ENCODE data around the gene TAF7. TPM values are rescaled to one million over a fixed set of nuclear protein-coding genes. Genes with fewer than 3 reads are reported as not detected.

TAF7 gene
- total RNA-seq, 4 donors from 2014 or later: 47.3 to 70.3 (median 62.7) TPM

DNA sequence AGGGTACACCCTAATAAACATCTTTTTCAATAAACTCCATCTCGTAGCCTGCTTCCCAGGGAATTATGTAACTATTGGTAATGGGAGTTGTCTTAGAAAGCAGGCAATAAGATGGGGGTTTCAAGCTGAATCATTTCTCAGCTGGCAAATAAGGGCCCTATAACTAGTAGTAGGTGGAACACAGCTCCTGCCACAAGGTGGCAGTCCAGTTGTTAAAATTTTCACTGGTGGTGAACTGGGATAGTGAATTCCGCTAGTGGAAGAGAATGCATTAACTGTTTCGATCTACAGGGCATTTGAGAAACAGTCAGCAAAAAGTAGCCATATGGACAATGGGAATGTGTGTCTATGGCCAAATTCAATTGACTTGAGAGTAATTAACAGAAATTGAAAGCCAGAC, 47.7 kb downstream of the TAF7 start:
- WGBS: 51% methylated on average over 3 of the region's 3 CpGs
- Histone ChIP-seq H3K36me3 (peaks cover 4% of the 10 kb centered on the region), H3K27ac (no peak overlapping the region), H3K27me3 (no peaks in the 10 kb centered on the region), H3K4me1 (no peaks in the 10 kb centered on the region), H3K4me3 (no peak overlapping the region), H3K9me3 (peaks cover 75% of the 10 kb centered on the region)
- TF ChIP-seq CTCF (IDR thresholded peaks at IDR 0.05): no peak
- TF ChIP-seq EP300 (IDR thresholded peaks at IDR 0.05): no peak
- no peak for TF ChIP-seq POLR2AphosphoS5 (IDR thresholded peaks at IDR 0.05)
- no peak for TF ChIP-seq POLR2A (IDR thresholded peaks at IDR 0.05)
- DNase-seq (ENCODE audit: low spot score in 2 of 2): no peak

DNA sequence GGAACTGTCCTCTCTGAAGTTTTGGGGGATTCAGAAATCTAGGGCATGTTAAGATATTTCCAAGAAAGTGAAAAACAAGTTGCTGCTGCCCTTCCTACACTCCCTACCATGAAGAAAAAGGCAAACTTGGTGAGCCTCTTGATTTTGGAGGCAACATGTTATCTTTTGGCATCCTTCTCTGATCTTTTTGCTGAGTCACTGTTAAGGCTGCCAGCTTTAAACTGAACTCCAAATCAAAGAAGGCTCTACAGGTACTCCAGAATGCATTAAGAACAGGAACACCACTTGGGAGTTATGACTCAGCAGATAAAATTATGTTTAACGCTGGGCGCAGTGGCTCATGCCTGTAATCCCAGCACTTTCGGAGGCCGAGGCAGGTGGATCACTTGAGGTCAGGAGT, 51.4 kb downstream of the TAF7 start:
- Histone ChIP-seq H3K27me3 (no peaks in the 10 kb centered on the region), H3K9me3 (peaks cover 90% of the 10 kb centered on the region), H3K36me3 (peaks cover 4% of the 10 kb centered on the region), H3K4me1 (no peaks in the 10 kb centered on the region), H3K4me3 (no peak overlapping the region), H3K27ac (no peak overlapping the region)
- 92% methylated on average over 4 of the region's 4 CpGs for WGBS
- TF ChIP-seq EP300 (IDR thresholded peaks at IDR 0.05): no peak
- TF ChIP-seq POLR2AphosphoS5 (IDR thresholded peaks at IDR 0.05): no peak
- no peak for DNase-seq (ENCODE audit: low spot score in 2 of 2)

Other genes with a start within 250 kb of the TAF7 start
- gene PCDHB2, start 226.2 kb downstream of the TAF7 start, total RNA-seq: 1 to 10 TPM; 2.2 to 5.4 (median 4.2) TPM
- 1 to 10 TPM; 1.1 to 2.5 (median 2.0) TPM for gene PCDHB3, start 220.3 kb downstream of the TAF7 start, total RNA-seq
- gene PCDHB4, start 199.0 kb downstream of the TAF7 start, total RNA-seq: 1 to 10 TPM; 1.8 to 5.6 (median 2.0) TPM
- gene PCDHB5, start 185.6 kb downstream of the TAF7 start, total RNA-seq: 1 to 10 TPM in 2 of 4 donors, under 1 TPM in 2; 0.72 to 6.2 (median 1.9) TPM
- gene PCDHB6, start 170.7 kb downstream of the TAF7 start, total RNA-seq: 1 to 10 TPM in 2 of 4 donors, under 1 TPM in 1, not detected in 1; 0.76 to 2.2 (median 1.7) TPM
- 1 to 10 TPM in 1 of 4 donors, under 1 TPM in 3; 0.49 to 1.2 (median 0.78) TPM for gene PCDHB7, start 148.1 kb downstream of the TAF7 start, total RNA-seq
- under 1 TPM in 3 of 4 donors, not detected in 1; 0.62 to 0.93 (median 0.68) TPM for gene PCDHB8, start 143.0 kb downstream of the TAF7 start, total RNA-seq
- gene PCDHB16, start 138.4 kb downstream of the TAF7 start, total RNA-seq: 1 to 10 TPM; 2.9 to 4.8 (median 3.2) TPM
- 1 to 10 TPM; 1.1 to 3.2 (median 2.5) TPM for gene PCDHB9, start 133.6 kb downstream of the TAF7 start, total RNA-seq
- 1 to 10 TPM in 3 of 4 donors, under 1 TPM in 1; 0.60 to 1.4 (median 1.2) TPM for gene PCDHB10, start 128.4 kb downstream of the TAF7 start, total RNA-seq
- 1 to 10 TPM in 3 of 4 donors, under 1 TPM in 1; 0.98 to 2.8 (median 1.2) TPM for gene PCDHB11, start 121.2 kb downstream of the TAF7 start, total RNA-seq
- 1 to 10 TPM in 1 of 4 donors, under 1 TPM in 3; 0.83 to 2.2 (median 0.95) TPM for gene PCDHB12, start 112.1 kb downstream of the TAF7 start, total RNA-seq
- gene PCDHB13, start 106.9 kb downstream of the TAF7 start, total RNA-seq: 1 to 10 TPM; 5.9 to 10.0 (median 6.2) TPM
- 1 to 10 TPM; 2.5 to 6.5 (median 6.0) TPM for gene PCDHB14, start 97.4 kb downstream of the TAF7 start, total RNA-seq
- 1 to 10 TPM in 3 of 4 donors, under 1 TPM in 1; 0.68 to 2.3 (median 1.6) TPM for gene PCDHB15, start 75.4 kb downstream of the TAF7 start, total RNA-seq
- 1 to 10 TPM in 2 of 4 donors, under 1 TPM in 2; 0.57 to 4.5 (median 0.99) TPM for gene SLC25A2, start 16.7 kb downstream of the TAF7 start, total RNA-seq
- gene PCDHGA1, start 9.7 kb upstream of the TAF7 start, total RNA-seq: under 1 TPM; 0.26 to 0.38 (median 0.33) TPM
- gene PCDHGA2, start 18.0 kb upstream of the TAF7 start, total RNA-seq: 1 to 10 TPM; 2.0 to 3.4 (median 2.9) TPM
- 1 to 10 TPM; 1.3 to 2.3 (median 1.7) TPM for gene PCDHGA3, start 23.0 kb upstream of the TAF7 start, total RNA-seq
- gene PCDHGB1, start 29.3 kb upstream of the TAF7 start, total RNA-seq: 1 to 10 TPM; 1.2 to 4.3 (median 2.8) TPM
- 1 to 10 TPM; 2.0 to 5.6 (median 3.2) TPM for gene PCDHGA4, start 34.2 kb upstream of the TAF7 start, total RNA-seq
- 1 to 10 TPM; 2.6 to 6.5 (median 3.8) TPM for gene PCDHGB2, start 39.2 kb upstream of the TAF7 start, total RNA-seq
- 1 to 10 TPM; 1.5 to 4.0 (median 2.7) TPM for gene PCDHGA5, start 43.4 kb upstream of the TAF7 start, total RNA-seq
- 1 to 10 TPM; 4.3 to 9.7 (median 7.5) TPM for gene PCDHGB3, start 49.5 kb upstream of the TAF7 start, total RNA-seq
- 1 to 10 TPM; 3.3 to 7.3 (median 5.3) TPM for gene PCDHGA6, start 53.1 kb upstream of the TAF7 start, total RNA-seq
- 1 to 10 TPM; 2.7 to 5.6 (median 4.5) TPM for gene PCDHGA7, start 62.0 kb upstream of the TAF7 start, total RNA-seq
- gene PCDHGB4, start 66.9 kb upstream of the TAF7 start, total RNA-seq: 10 to 100 TPM in 1 of 4 donors, 1 to 10 TPM in 3; 4.1 to 10.3 (median 7.2) TPM
- gene PCDHGA8, start 71.8 kb upstream of the TAF7 start, total RNA-seq: 1 to 10 TPM; 1.1 to 5.1 (median 2.1) TPM
- gene PCDHGB5, start 77.2 kb upstream of the TAF7 start, total RNA-seq: 10 to 100 TPM; 13.3 to 27.4 (median 15.3) TPM
- gene PCDHGA9, start 82.0 kb upstream of the TAF7 start, total RNA-seq: 10 to 100 TPM in 1 of 4 donors, 1 to 10 TPM in 3; 4.9 to 20.8 (median 7.9) TPM
- gene PCDHGB6, start 87.2 kb upstream of the TAF7 start, total RNA-seq: 10 to 100 TPM in 1 of 4 donors, 1 to 10 TPM in 3; 4.5 to 13.8 (median 8.2) TPM
- 10 to 100 TPM in 2 of 4 donors, 1 to 10 TPM in 2; 7.0 to 23.6 (median 10.3) TPM for gene PCDHGA10, start 92.2 kb upstream of the TAF7 start, total RNA-seq
- 10 to 100 TPM in 2 of 4 donors, 1 to 10 TPM in 2; 9.2 to 18.3 (median 9.9) TPM for gene PCDHGB7, start 96.9 kb upstream of the TAF7 start, total RNA-seq
- 10 to 100 TPM in 1 of 4 donors, 1 to 10 TPM in 3; 3.4 to 14.3 (median 6.9) TPM for gene PCDHGA11, start 100.3 kb upstream of the TAF7 start, total RNA-seq
- gene PCDHGA12, start 109.7 kb upstream of the TAF7 start, total RNA-seq: 10 to 100 TPM in 1 of 4 donors, 1 to 10 TPM in 3; 2.9 to 13.4 (median 6.6) TPM
- 10 to 100 TPM; 30.0 to 73.4 (median 60.4) TPM for gene PCDHGC3, start 155.2 kb upstream of the TAF7 start, total RNA-seq
- 10 to 100 TPM in 3 of 4 donors, 1 to 10 TPM in 1; 2.7 to 30.6 (median 15.0) TPM for gene PCDHGC4, start 164.2 kb upstream of the TAF7 start, total RNA-seq
- gene PCDHGC5, start 168.3 kb upstream of the TAF7 start, total RNA-seq: 10 to 100 TPM in 1 of 4 donors, 1 to 10 TPM in 3; 1.6 to 10.5 (median 3.2) TPM